Prostate gland (tissue), 2 donors: ENCODE data around the gene ASIC2.

Experiments
- CTCF ChIP-seq, 4 experiments: fragments of 200-600 bp in 2 of 4; fragments of 450-650 bp in 2 of 4; sonication (generic) in 2 of 4; IDR thresholded peaks; 1 replicate in 3 of 4; 2 replicates in 1 of 4; pipeline ENCODE4 v1.5.1; 2016 to 2019; ENCODE audit warnings: antibody characterized with exemption in 4 of 4, mild to moderate bottlenecking in 2 of 4, moderate library complexity in 2 of 4
- POLR2A ChIP-seq: fragments of 450-650 bp; IDR thresholded peaks from one replicate; pipeline ENCODE4 v1.6.1; 2016; ENCODE audit warnings: antibody characterized with exemption, mild to moderate bottlenecking
- POLR2AphosphoS5 ChIP-seq: sonication (generic); formaldehyde crosslinking; IDR thresholded peaks from one replicate; pipeline ENCODE4 v1.6.1; 2017; ENCODE audit warnings: antibody characterized with exemption

- no peak for TF ChIP-seq POLR2A
- no peak for TF ChIP-seq CTCF (IDR thresholded peaks at IDR 0.05)
- no peak for TF ChIP-seq POLR2AphosphoS5
These were observed 280.5 kb downstream of the ASIC2 start for GRCh38 chr17:33012522-33013033.
